PFSK-1 (cell line): ENCODE results near the gene RFTN1.

Experiments used
- FOXP2 ChIP-seq: optimal IDR thresholded peaks from 2 replicates; pipeline ENCODE3; 2011; ENCODE audit warnings: borderline replicate concordance, control low read depth, inconsistent platforms; ENCODE audit not compliant: insufficient read depth; ENCODE audit errors: extremely low read length, extremely low read depth
- POLR2AphosphoS5 ChIP-seq: IDR thresholded peaks from 2 replicates; pipeline ENCODE4 v1.6.1; 2012; ENCODE audit warnings: low read depth, mild to moderate bottlenecking, control low read depth, low read length, moderate library complexity
- REST ChIP-seq, 2 experiments: IDR thresholded peaks; 2 replicates each; pipeline versions ENCODE4 v1.6.1 to v1.8.0; 2011 to 2012; ENCODE audit warnings: low read depth in 2 of 2, low read length in 2 of 2, control low read depth in 1 of 2, inconsistent platforms in 1 of 2, mild to moderate bottlenecking in 1 of 2, moderate library complexity in 1 of 2; ENCODE audit not compliant: insufficient read depth in 1 of 2
- SIN3A ChIP-seq: IDR thresholded peaks from 2 replicates; pipeline ENCODE4 v1.6.1; 2012; ENCODE audit warnings: mild to moderate bottlenecking, low read length, moderate library complexity, borderline replicate concordance; ENCODE audit not compliant: insufficient read depth
- TAF1 ChIP-seq: IDR thresholded peaks from 2 replicates; pipeline ENCODE4 v1.6.1; 2012; ENCODE audit warnings: low read length, control low read depth, borderline replicate concordance; ENCODE audit not compliant: insufficient read depth

Gene RFTN1

GRCh38 chr3:16428612-16429011, 84.9 kb downstream of the RFTN1 start:
- TF ChIP-seq SIN3A = no peak
- TF ChIP-seq FOXP2 = no peak
- TF ChIP-seq POLR2AphosphoS5 = no peak
- TF ChIP-seq TAF1 = no peak
- TF ChIP-seq REST (IDR thresholded peaks at IDR 0.05; ENCODE audit: insufficient read depth in 1 of 2, low read depth in 2 of 2, low read length in 2 of 2) = no peak

GRCh38 chr3:16427103-16427965, 86.2 kb downstream of the RFTN1 start:
- no peak for TF ChIP-seq TAF1
- TF ChIP-seq FOXP2 = no peak
- TF ChIP-seq REST (IDR thresholded peaks at IDR 0.05; ENCODE audit: insufficient read depth in 1 of 2, low read depth in 2 of 2, low read length in 2 of 2) = no peak
- TF ChIP-seq POLR2AphosphoS5 = no peak
- no peak for TF ChIP-seq SIN3A

- TF ChIP-seq TAF1 = no peak
- no peak for TF ChIP-seq REST (IDR thresholded peaks at IDR 0.05; ENCODE audit: insufficient read depth in 1 of 2, low read depth in 2 of 2, low read length in 2 of 2)
- TF ChIP-seq FOXP2 = no peak
- no peak for TF ChIP-seq SIN3A
- no peak for TF ChIP-seq POLR2AphosphoS5
Observed at GRCh38 chr3:16426665-16427064, 86.8 kb downstream of the RFTN1 start.

- TF ChIP-seq TAF1 (no peak), FOXP2 (no peak), REST (IDR thresholded peaks at IDR 0.05; ENCODE audit: insufficient read depth in 1 of 2, low read depth in 2 of 2, low read length in 2 of 2) (no peak), POLR2AphosphoS5 (no peak), SIN3A (no peak)
Observed at GRCh38 chr3:16426029-16426400, 87.5 kb downstream of the RFTN1 start.

- no peak for TF ChIP-seq SIN3A
- TF ChIP-seq REST (IDR thresholded peaks at IDR 0.05; ENCODE audit: insufficient read depth in 1 of 2, low read depth in 2 of 2, low read length in 2 of 2) = peak in 1 of 2 experiments; percentile 83; a peak in 2 of 4 replicates
Observed at GRCh38 chr3:16425398-16426028, 88.0 kb downstream of the RFTN1 start.
